ENCODE results near the gene CHST13. TPM values are rescaled to one million over a fixed set of nuclear protein-coding genes. Genes with fewer than 3 reads are reported as not detected.

CHST13 gene
- total RNA-seq, 1 experiment from 2014 or later, result not detected

DNA sequence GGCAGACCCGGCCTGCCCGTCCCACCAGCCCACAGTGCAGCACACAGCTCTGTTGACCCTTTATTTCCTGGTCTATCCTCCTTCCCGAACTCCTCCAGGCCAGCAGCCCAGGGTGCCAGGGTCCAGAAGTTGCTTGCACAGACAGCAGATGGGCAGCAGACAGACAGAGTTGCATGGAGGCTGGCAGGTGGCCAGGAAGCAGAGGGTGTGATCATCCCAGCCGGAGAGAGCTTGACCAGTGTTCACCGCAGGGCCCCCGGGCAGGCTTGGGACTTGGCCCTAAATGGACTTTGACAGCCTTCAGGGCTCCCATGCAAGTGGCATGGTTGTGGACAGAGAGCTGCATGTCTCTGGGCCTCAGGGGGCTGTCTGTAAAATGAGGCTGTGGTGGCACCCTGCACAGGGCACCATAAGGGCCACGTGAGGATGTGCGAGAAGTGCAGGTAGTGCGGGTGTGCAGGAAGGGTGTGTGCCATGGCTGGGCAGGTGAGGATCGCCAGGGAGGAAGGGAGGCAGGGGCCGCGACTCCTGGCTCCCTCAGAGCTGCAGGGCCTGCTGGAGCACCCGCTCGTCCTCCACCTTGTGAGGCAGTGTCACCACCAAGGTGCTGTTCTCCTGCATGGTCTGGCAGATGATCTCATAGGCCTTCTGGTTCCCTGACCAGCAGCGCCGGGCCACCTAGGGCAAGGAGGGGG is 42.0 kb upstream of the CHST13 start:
- POLR2A ChIA-PET (ENCODE audit: low non-redundant PET), result no interaction called here
- no peak for DNase-seq (ENCODE audit: low spot score)
- H3K9me3 ChIP-seq (ENCODE audit: low read depth, low read length, poor library complexity, severe bottlenecking), result no peaks in the 10 kb centered on the region

DNA sequence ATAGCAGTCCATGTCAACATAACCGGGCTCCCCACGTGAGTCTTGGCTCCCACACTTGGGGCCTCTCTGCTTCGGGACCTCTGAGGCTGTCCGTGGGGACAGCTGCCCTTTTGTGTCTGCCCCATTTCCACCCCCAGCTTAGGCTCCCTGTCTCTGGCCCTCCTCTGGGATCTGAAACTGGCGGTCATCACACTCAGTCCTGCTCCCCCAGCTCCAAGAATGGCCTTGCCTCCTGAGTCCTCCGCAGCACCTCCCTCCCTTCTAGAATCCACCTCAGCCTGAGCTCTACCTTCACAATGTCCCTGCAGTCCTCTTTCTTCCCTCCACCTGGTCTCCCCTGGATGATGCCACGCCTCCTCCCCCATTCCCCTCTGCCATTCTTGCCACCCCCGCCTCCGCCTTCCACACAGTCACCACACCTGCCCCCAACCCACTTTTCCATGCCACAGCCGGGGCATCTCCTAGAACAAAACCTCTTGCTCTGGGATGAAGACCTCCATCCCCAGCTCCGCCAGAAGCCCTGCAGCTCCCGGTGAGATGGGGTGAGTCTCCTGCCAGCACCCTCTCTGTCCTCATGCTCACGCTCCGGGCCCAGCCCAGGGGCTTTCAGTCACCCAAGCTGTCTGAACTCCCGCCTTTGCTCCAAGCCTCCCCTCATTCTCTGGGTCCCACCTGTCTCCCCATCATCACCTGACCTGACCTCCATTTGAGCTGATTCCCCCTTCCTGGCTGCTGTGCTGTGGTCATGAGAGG is 41.3 kb upstream of the CHST13 start:
- no peak overlapping the region for H3K27ac ChIP-seq (ENCODE audit: low read depth, low read length, poor library complexity, severe bottlenecking)
- no peak overlapping the region for H3K4me3 ChIP-seq (ENCODE audit: low read depth, low read length, poor library complexity, severe bottlenecking)
- H3K4me1 ChIP-seq (ENCODE audit: insufficient read depth, low read length, poor library complexity, severe bottlenecking), result peaks cover 6% of the 10 kb centered on the region
- no peak for DNase-seq (ENCODE audit: low spot score)
- POLR2A ChIA-PET (ENCODE audit: low non-redundant PET), result no interaction called here
- H3K36me3 ChIP-seq (ENCODE audit: insufficient read depth, low read length, poor library complexity, severe bottlenecking), result no peaks in the 10 kb centered on the region
- CTCF ChIA-PET, result no interaction called here
- TF ChIP-seq, protein P1, sequence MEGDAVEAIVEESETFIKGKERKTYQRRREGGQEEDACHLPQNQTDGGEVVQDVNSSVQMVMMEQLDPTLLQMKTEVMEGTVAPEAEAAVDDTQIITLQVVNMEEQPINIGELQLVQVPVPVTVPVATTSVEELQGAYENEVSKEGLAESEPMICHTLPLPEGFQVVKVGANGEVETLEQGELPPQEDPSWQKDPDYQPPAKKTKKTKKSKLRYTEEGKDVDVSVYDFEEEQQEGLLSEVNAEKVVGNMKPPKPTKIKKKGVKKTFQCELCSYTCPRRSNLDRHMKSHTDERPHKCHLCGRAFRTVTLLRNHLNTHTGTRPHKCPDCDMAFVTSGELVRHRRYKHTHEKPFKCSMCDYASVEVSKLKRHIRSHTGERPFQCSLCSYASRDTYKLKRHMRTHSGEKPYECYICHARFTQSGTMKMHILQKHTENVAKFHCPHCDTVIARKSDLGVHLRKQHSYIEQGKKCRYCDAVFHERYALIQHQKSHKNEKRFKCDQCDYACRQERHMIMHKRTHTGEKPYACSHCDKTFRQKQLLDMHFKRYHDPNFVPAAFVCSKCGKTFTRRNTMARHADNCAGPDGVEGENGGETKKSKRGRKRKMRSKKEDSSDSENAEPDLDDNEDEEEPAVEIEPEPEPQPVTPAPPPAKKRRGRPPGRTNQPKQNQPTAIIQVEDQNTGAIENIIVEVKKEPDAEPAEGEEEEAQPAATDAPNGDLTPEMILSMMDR (conservative IDR thresholded peaks at IDR 0.05; ENCODE audit: low read depth, low read length), result no peak
- TF ChIP-seq EZH2 (IDR thresholded peaks at IDR 0.05; ENCODE audit: borderline replicate concordance, low read depth, low read length, poor library complexity, severe bottlenecking), result no peak
- no TSS peak for BruUV-seq (replicated peaks)
- no peaks in the 10 kb centered on the region for H3K9me3 ChIP-seq (ENCODE audit: low read depth, low read length, poor library complexity, severe bottlenecking)
- H3K27me3 ChIP-seq (replicated peaks; ENCODE audit: insufficient read depth, low read depth, low read length, poor library complexity), result no peaks in the 10 kb centered on the region
- intact Hi-C loops (cut with micrococcal nuclease; ENCODE audit: unreplicated experiment), result no loop called here

More for the DNA sequence above, 42.0 kb upstream of the CHST13 start:
- no TSS peak for BruUV-seq (replicated peaks)
- Histone ChIP-seq H3K4me1 (ENCODE audit: insufficient read depth, low read length, poor library complexity, severe bottlenecking) (peaks cover under 1% of the 10 kb centered on the region), H3K27me3 (replicated peaks; ENCODE audit: insufficient read depth, low read depth, low read length, poor library complexity) (no peaks in the 10 kb centered on the region), H3K36me3 (ENCODE audit: insufficient read depth, low read length, poor library complexity, severe bottlenecking) (no peaks in the 10 kb centered on the region), H3K27ac (ENCODE audit: low read depth, low read length, poor library complexity, severe bottlenecking) (no peak overlapping the region), H3K4me3 (ENCODE audit: low read depth, low read length, poor library complexity, severe bottlenecking) (no peak overlapping the region)
- CTCF ChIA-PET, result no interaction called here
- no peak for TF ChIP-seq EZH2 (IDR thresholded peaks at IDR 0.05; ENCODE audit: borderline replicate concordance, low read depth, low read length, poor library complexity, severe bottlenecking)
- TF ChIP-seq, protein P1 (conservative IDR thresholded peaks at IDR 0.05; ENCODE audit: low read depth, low read length), result no peak
- intact Hi-C loops (cut with micrococcal nuclease; ENCODE audit: unreplicated experiment), result no loop called here

DNA sequence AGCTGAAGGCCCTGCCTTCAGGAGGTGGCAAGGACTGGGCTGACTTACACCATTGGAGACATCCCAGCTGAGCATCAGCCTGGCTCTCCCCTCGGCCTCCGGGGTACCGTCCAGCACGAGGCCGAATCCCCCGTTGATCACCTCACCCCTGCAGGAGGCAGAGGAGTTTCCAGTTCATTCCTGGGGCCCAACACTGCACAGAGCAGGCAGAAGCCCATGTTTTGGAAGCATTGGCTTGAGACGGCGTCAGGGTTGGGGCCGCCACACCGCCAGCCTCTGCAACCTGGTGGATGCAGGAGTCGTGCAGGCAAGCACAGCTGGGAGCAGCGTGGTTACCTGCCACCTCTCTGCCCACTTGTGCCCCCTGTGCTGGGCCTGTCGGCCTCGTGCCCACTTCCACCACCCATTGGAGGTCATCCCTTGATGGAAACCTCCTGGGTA is 40.6 kb upstream of the CHST13 start:
- ChIA-PET POLR2A (ENCODE audit: low non-redundant PET) (no interaction called here), CTCF (no interaction called here)
- Histone ChIP-seq H3K4me3 (ENCODE audit: low read depth, low read length, poor library complexity, severe bottlenecking) (no peak overlapping the region), H3K27ac (ENCODE audit: low read depth, low read length, poor library complexity, severe bottlenecking) (no peak overlapping the region), H3K9me3 (ENCODE audit: low read depth, low read length, poor library complexity, severe bottlenecking) (no peaks in the 10 kb centered on the region), H3K4me1 (ENCODE audit: insufficient read depth, low read length, poor library complexity, severe bottlenecking) (peaks cover 6% of the 10 kb centered on the region), H3K36me3 (ENCODE audit: insufficient read depth, low read length, poor library complexity, severe bottlenecking) (no peaks in the 10 kb centered on the region), H3K27me3 (replicated peaks; ENCODE audit: insufficient read depth, low read depth, low read length, poor library complexity) (no peaks in the 10 kb centered on the region)
- no TSS peak for BruUV-seq (replicated peaks)
- TF ChIP-seq, protein P1 (conservative IDR thresholded peaks at IDR 0.05; ENCODE audit: low read depth, low read length), result no peak
- TF ChIP-seq EZH2 (IDR thresholded peaks at IDR 0.05; ENCODE audit: borderline replicate concordance, low read depth, low read length, poor library complexity, severe bottlenecking), result no peak
- intact Hi-C loops (cut with micrococcal nuclease; ENCODE audit: unreplicated experiment), result no loop called here
- no peak for DNase-seq (ENCODE audit: low spot score)

Measured in A673 (cell line).